Measurements from ENCODE around the gene CFTR.

CFTR gene

DNA sequence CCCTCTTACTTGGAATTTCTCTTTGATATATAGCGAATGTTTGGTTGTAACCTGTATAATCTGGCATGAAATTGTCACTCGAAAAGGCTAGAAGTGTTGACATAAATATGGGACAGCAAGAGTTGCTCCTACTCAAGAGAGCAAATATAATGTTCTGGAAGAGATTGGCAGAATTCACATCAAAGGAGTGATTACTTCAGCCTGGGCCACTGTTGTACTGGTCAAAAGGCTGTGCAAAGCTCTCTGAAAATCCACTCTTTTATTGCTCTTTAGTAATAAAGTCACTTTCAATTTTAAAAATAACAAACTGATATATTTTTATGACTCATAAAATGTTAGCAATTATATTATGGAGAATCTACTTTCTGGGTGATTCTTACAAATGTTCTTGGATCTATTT, 58.2 kb downstream of the CFTR start:
- no peaks in the 10 kb centered on the region for H3K27me3 Mint-ChIP-seq (ENCODE audit: low read depth)
- H3K36me3 Mint-ChIP-seq (ENCODE audit: low read depth) = no peaks in the 10 kb centered on the region
- H3K4me3 Mint-ChIP-seq = no peak overlapping the region
- no peak overlapping the region for H3K27ac Mint-ChIP-seq
- TF ChIP-seq, protein P1, sequence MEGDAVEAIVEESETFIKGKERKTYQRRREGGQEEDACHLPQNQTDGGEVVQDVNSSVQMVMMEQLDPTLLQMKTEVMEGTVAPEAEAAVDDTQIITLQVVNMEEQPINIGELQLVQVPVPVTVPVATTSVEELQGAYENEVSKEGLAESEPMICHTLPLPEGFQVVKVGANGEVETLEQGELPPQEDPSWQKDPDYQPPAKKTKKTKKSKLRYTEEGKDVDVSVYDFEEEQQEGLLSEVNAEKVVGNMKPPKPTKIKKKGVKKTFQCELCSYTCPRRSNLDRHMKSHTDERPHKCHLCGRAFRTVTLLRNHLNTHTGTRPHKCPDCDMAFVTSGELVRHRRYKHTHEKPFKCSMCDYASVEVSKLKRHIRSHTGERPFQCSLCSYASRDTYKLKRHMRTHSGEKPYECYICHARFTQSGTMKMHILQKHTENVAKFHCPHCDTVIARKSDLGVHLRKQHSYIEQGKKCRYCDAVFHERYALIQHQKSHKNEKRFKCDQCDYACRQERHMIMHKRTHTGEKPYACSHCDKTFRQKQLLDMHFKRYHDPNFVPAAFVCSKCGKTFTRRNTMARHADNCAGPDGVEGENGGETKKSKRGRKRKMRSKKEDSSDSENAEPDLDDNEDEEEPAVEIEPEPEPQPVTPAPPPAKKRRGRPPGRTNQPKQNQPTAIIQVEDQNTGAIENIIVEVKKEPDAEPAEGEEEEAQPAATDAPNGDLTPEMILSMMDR (IDR thresholded peaks at IDR 0.05; ENCODE audit: unreplicated experiment in 3 of 3) = no peak
- H3K4me1 Mint-ChIP-seq = no peaks in the 10 kb centered on the region
- H3K9me3 Mint-ChIP-seq = no peaks in the 10 kb centered on the region

- no peaks in the 10 kb centered on the region for H3K36me3 Mint-ChIP-seq (ENCODE audit: low read depth)
- no peak overlapping the region for H3K4me3 Mint-ChIP-seq
- H3K27me3 Mint-ChIP-seq (ENCODE audit: low read depth) = no peaks in the 10 kb centered on the region
- H3K4me1 Mint-ChIP-seq = no peaks in the 10 kb centered on the region
- TF ChIP-seq, protein P1 (IDR thresholded peaks at IDR 0.05; ENCODE audit: unreplicated experiment in 3 of 3) = no peak
- H3K9me3 Mint-ChIP-seq = no peaks in the 10 kb centered on the region
- H3K27ac Mint-ChIP-seq = no peak overlapping the region
Measured at GRCh38 chr7:117544061-117544460, 64.2 kb downstream of the CFTR start.

- TF ChIP-seq, protein P1 (IDR thresholded peaks at IDR 0.05; ENCODE audit: unreplicated experiment in 3 of 3) = no peak
- no peaks in the 10 kb centered on the region for H3K36me3 Mint-ChIP-seq (ENCODE audit: low read depth)
- no peaks in the 10 kb centered on the region for H3K4me1 Mint-ChIP-seq
- no peak overlapping the region for H3K4me3 Mint-ChIP-seq
- H3K27me3 Mint-ChIP-seq (ENCODE audit: low read depth) = no peaks in the 10 kb centered on the region
- no peak overlapping the region for H3K27ac Mint-ChIP-seq
- no peaks in the 10 kb centered on the region for H3K9me3 Mint-ChIP-seq
Measured at GRCh38 chr7:117548035-117548434, 68.2 kb downstream of the CFTR start.

DNA sequence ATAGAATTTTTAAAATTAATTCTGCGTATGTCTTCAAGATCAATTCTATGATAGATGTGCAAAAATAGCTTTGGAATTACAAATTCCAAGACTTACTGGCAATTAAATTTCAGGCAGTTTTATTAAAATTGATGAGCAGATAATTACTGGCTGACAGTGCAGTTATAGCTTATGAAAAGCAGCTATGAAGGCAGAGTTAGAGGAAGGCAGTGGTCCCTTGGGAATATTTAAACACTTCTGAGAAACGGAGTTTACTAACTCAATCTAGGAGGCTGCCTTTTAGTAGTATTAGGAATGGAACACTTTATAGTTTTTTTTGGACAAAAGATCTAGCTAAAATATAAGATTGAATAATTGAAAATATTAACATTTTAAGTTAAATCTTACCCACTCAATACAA, 70.8 kb downstream of the CFTR start:
- Mint-ChIP-seq H3K36me3 (ENCODE audit: low read depth) (no peaks in the 10 kb centered on the region), H3K27me3 (ENCODE audit: low read depth) (no peaks in the 10 kb centered on the region), H3K27ac (no peak overlapping the region), H3K4me3 (no peak overlapping the region), H3K4me1 (no peaks in the 10 kb centered on the region), H3K9me3 (no peaks in the 10 kb centered on the region)
- TF ChIP-seq, protein P1 (IDR thresholded peaks at IDR 0.05; ENCODE audit: unreplicated experiment in 3 of 3) = no peak

- H3K36me3 Mint-ChIP-seq (ENCODE audit: low read depth) = no peaks in the 10 kb centered on the region
- no peaks in the 10 kb centered on the region for H3K27me3 Mint-ChIP-seq (ENCODE audit: low read depth)
- H3K27ac Mint-ChIP-seq = no peak overlapping the region
- TF ChIP-seq, protein P1 (IDR thresholded peaks at IDR 0.05; ENCODE audit: unreplicated experiment in 3 of 3) = no peak
- H3K9me3 Mint-ChIP-seq = no peaks in the 10 kb centered on the region
- H3K4me3 Mint-ChIP-seq = no peak overlapping the region
- no peaks in the 10 kb centered on the region for H3K4me1 Mint-ChIP-seq
Measured at GRCh38 chr7:117552660-117553059, 72.8 kb downstream of the CFTR start.

GRCh38 chr7:117555260-117555659, 75.4 kb downstream of the CFTR start:
- no peak overlapping the region for H3K27ac Mint-ChIP-seq
- no peaks in the 10 kb centered on the region for H3K9me3 Mint-ChIP-seq
- H3K4me1 Mint-ChIP-seq = no peaks in the 10 kb centered on the region
- no peaks in the 10 kb centered on the region for H3K36me3 Mint-ChIP-seq (ENCODE audit: low read depth)
- no peaks in the 10 kb centered on the region for H3K27me3 Mint-ChIP-seq (ENCODE audit: low read depth)
- H3K4me3 Mint-ChIP-seq = no peak overlapping the region
- TF ChIP-seq, protein P1 (IDR thresholded peaks at IDR 0.05; ENCODE audit: unreplicated experiment in 3 of 3) = no peak
